MM.1S (cell line): ENCODE measurements around the gene OTUD6A.

ENCODE experiments used
- DNase-seq: peaks from one replicate; pipeline ENCODE4 v3.0.0-alpha.2; 2015
- H2AFZ ChIP-seq: fragments of 300-600 bp; sonication (generic); 2 replicates; pipeline ENCODE4 v1.6.0; 2016; ENCODE audit warnings: antibody characterized with exemption, low read length
- H3F3A ChIP-seq: fragments of 300-600 bp; sonication (generic); 2 replicates; pipeline ENCODE4 v1.6.1; 2016; ENCODE audit warnings: mild to moderate bottlenecking, antibody characterized with exemption, low read length, moderate library complexity, mixed read lengths; ENCODE audit not compliant: insufficient read depth
- H3K27ac ChIP-seq: fragments of 300-600 bp; sonication (generic); 2 replicates; pipeline ENCODE4 v1.5.1; 2016; ENCODE audit warnings: mild to moderate bottlenecking, low read length
- H3K27me3 ChIP-seq: fragments of 300-600 bp; sonication (generic); replicated peaks from 2 replicates; pipeline ENCODE4 v1.6.0; 2016; ENCODE audit warnings: low read length; ENCODE audit not compliant: insufficient read depth
- H3K36me3 ChIP-seq: fragments of 300-600 bp; sonication (generic); replicated peaks from 2 replicates; pipeline ENCODE4 v1.6.1; 2016; ENCODE audit warnings: mild to moderate bottlenecking, low read length, mixed read lengths; ENCODE audit not compliant: insufficient read depth
- H3K4me1 ChIP-seq: fragments of 300-600 bp; sonication (generic); 2 replicates; pipeline ENCODE4 v1.6.1; 2016; ENCODE audit warnings: low read length, mixed read lengths
- H3K4me2 ChIP-seq: fragments of 300-600 bp; sonication (generic); 2 replicates; pipeline ENCODE4 v1.6.0; 2016; ENCODE audit warnings: low read depth, low read length
- H3K4me3 ChIP-seq: fragments of 300-600 bp; sonication (generic); 2 replicates; pipeline ENCODE4 v1.5.1; 2016; ENCODE audit warnings: low read length, mixed read lengths
- H3K79me2 ChIP-seq: fragments of 300-600 bp; sonication (generic); 2 replicates; pipeline ENCODE4 v1.6.1; 2016; ENCODE audit warnings: mixed run types, low read length, mixed read lengths
- H3K9ac ChIP-seq: fragments of 300-600 bp; sonication (generic); 2 replicates; pipeline ENCODE4 v1.6.1; 2016; ENCODE audit warnings: low read length, mixed read lengths
- H3K9me2 ChIP-seq: fragments of 300-600 bp; sonication (generic); replicated peaks from 2 replicates; pipeline ENCODE4 v1.6.1; 2016; ENCODE audit warnings: mild to moderate bottlenecking, low read length, mixed read lengths; ENCODE audit not compliant: insufficient read depth
- H3K9me3 ChIP-seq: fragments of 300-600 bp; sonication (generic); replicated peaks from 2 replicates; pipeline ENCODE4 v1.6.1; 2016; ENCODE audit warnings: mild to moderate bottlenecking, low read length, mixed read lengths; ENCODE audit not compliant: insufficient read depth
- H4K20me1 ChIP-seq: fragments of 300-600 bp; sonication (generic); 2 replicates; pipeline ENCODE4 v1.6.1; 2016; ENCODE audit warnings: mild to moderate bottlenecking, low read length, moderate library complexity, mixed read lengths; ENCODE audit not compliant: insufficient read depth
- CTCF ChIP-seq: fragments of 300-600 bp; sonication (generic); IDR thresholded peaks from 2 replicates; pipeline ENCODE4 v1.5.1; 2016; ENCODE audit warnings: antibody characterized with exemption, low read length, mixed read lengths
- EZH2 ChIP-seq: fragments of 300-600 bp; sonication (generic); optimal IDR thresholded peaks from 2 replicates; pipeline ENCODE3; 2017; ENCODE audit warnings: low read depth, mild to moderate bottlenecking, antibody characterized with exemption, low read length, mixed read lengths
- EZH2phosphoT487 ChIP-seq: fragments of 300-600 bp; sonication (generic); IDR thresholded peaks from 2 replicates; pipeline ENCODE4 v1.6.1; 2018; ENCODE audit warnings: antibody characterized with exemption, low read length

The OTUD6A gene

DNA sequence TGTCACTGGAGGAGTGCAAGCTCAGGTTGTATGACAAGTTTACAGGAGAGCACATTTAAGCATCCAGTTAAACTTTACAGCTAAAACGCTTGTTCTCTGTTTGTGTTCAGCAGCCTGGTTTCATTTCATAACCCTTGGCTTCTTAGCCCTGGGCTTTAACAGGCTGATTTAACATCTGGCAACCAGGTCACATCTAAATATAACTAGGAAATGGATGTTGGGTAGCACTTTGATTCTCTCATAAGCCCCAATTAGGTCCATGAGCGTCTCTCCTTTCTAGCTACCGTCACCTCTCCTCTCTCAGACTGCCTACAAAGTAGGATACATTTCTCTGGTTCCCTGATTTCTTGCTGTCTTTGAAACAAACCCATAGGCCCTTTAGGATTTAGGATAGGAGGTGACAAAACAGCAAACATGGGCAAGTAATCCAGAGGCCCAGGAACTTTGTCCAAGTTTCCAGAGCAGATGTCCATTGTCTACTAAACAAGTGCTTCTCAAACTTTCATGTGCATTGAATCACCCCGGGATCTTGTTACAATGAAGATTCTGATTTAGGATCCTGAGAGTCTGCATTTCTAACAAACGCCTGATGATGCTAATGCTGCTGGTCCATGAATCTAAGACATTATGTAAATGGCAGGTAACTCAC, 22.5 kb downstream of the OTUD6A start:
- Histone ChIP-seq H2AFZ (no peak overlapping the region), H3K36me3 (no peaks in the 10 kb centered on the region), H3K9me3 (no peaks in the 10 kb centered on the region), H3K9me2 (no peaks in the 10 kb centered on the region), H3F3A (no peaks in the 10 kb centered on the region), H3K27me3 (no peaks in the 10 kb centered on the region), H3K79me2 (no peaks in the 10 kb centered on the region), H3K27ac (no peak overlapping the region), H3K4me1 (no peaks in the 10 kb centered on the region), H3K4me2 (no peak overlapping the region), H3K9ac (no peak overlapping the region), H4K20me1 (no peaks in the 10 kb centered on the region), H3K4me3 (no peak overlapping the region)
- DNase-seq = no peak
- TF ChIP-seq EZH2 = no peak
- TF ChIP-seq EZH2phosphoT487 = no peak
- TF ChIP-seq CTCF = no peak

DNA sequence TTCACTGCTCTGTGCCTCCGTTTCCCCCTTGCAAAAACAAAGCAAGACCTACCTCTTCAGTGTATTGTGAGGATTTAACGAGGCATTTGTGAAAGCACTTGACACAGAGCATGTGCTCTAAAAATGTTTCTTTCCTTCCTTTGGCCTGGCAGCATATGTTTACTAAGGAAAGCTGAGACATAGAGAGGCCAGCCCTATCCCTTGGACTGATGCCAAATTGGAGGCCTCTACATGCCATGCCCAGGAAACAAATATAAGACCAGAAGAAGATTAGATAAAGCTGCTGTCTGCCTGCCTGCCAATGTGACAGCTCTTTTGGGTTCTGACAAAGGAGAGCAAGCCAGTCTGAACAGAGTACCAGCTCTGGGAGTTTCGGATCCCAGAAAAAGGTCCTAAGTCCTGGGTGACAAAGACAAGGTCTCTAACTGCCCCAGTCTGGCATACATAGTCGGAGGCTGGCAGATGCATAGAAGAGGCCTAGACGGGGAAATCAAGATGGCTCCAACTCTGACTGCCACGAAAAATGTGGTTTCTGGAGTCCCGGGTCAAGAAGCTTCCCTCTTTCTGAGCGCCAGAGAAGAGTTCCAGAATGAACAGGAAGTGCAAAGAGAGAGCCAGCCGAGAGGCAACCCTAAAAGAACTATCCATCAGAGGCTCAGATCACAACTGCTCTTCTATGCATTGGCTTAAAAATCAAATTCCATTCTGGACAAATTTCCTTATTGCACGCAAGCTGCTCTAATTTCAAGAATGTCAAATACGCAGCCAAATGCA, 25.8 kb downstream of the OTUD6A start:
- no peaks in the 10 kb centered on the region for H4K20me1 ChIP-seq
- no peak for DNase-seq
- no peaks in the 10 kb centered on the region for H3K79me2 ChIP-seq
- no peaks in the 10 kb centered on the region for H3K27me3 ChIP-seq
- H3K4me2 ChIP-seq = no peak overlapping the region
- H3K9me2 ChIP-seq = no peaks in the 10 kb centered on the region
- no peak overlapping the region for H3K4me3 ChIP-seq
- H3K36me3 ChIP-seq = no peaks in the 10 kb centered on the region
- no peak overlapping the region for H3K27ac ChIP-seq
- no peak overlapping the region for H2AFZ ChIP-seq
- no peaks in the 10 kb centered on the region for H3K4me1 ChIP-seq
- H3K9ac ChIP-seq = no peak overlapping the region
- no peaks in the 10 kb centered on the region for H3K9me3 ChIP-seq
- TF ChIP-seq CTCF (no peak), EZH2phosphoT487 (no peak), EZH2 (no peak)
- no peaks in the 10 kb centered on the region for H3F3A ChIP-seq

DNA sequence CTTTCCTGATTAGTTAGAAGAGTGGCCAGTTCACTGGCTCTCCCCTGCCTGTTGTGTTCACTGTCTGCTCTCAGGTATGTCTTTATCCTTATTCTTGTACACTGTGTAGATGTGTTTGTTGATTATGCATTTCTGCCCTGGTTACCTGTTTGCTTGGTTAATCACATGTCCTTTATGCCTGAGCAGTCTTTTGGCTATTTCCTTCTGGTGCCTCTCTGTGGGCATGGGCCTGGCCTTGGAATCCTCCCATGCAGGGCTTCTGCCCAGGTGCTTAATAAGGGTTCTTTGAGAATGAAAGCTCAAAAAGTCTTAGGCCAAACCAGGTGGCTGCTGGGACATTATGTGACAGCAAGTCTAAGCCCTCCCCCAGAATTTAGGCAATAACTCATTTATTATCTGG, 26.5 kb downstream of the OTUD6A start:
- no peak for DNase-seq
- H3K9me2 ChIP-seq = no peaks in the 10 kb centered on the region
- no peaks in the 10 kb centered on the region for H4K20me1 ChIP-seq
- no peaks in the 10 kb centered on the region for H3K36me3 ChIP-seq
- TF ChIP-seq EZH2 = no peak
- no peak for TF ChIP-seq CTCF
- no peak for TF ChIP-seq EZH2phosphoT487
- no peak overlapping the region for H3K27ac ChIP-seq
- no peaks in the 10 kb centered on the region for H3F3A ChIP-seq
- H3K79me2 ChIP-seq = no peaks in the 10 kb centered on the region
- H3K27me3 ChIP-seq = no peaks in the 10 kb centered on the region
- no peaks in the 10 kb centered on the region for H3K9me3 ChIP-seq
- no peaks in the 10 kb centered on the region for H3K4me1 ChIP-seq
- no peak overlapping the region for H3K4me3 ChIP-seq
- no peak overlapping the region for H3K4me2 ChIP-seq
- no peak overlapping the region for H2AFZ ChIP-seq
- H3K9ac ChIP-seq = no peak overlapping the region
